CD4-positive, alpha-beta T cell treated with Interleukin-2 at 100 ng/mL for 4 hours (primary cell): ENCODE data around the gene KRTCAP2.

ENCODE experiments used
- DNase-seq: peaks from one replicate; pipeline ENCODE4 v3.0.0-alpha.2; 2020; ENCODE audit warnings: low spot score

The KRTCAP2 gene

GRCh38 chr1:155133799-155134281, 39.3 kb downstream of the KRTCAP2 start:
- DNase-seq = no peak

- DNase-seq = no peak
These were observed 41.2 kb downstream of the KRTCAP2 start for GRCh38 chr1:155131856-155132255.

- DNase-seq = no peak
These were observed 41.8 kb downstream of the KRTCAP2 start for GRCh38 chr1:155131285-155131684.

- no peak for DNase-seq
These were observed 42.7 kb downstream of the KRTCAP2 start for GRCh38 chr1:155130272-155131006.

GRCh38 chr1:155128755-155129473, 44.2 kb downstream of the KRTCAP2 start:
- no peak for DNase-seq

GRCh38 chr1:155127967-155128754, 44.9 kb downstream of the KRTCAP2 start:
- no peak for DNase-seq

- DNase-seq = peak; percentile 27
These were observed 45.8 kb downstream of the KRTCAP2 start, which contains the start of gene EFNA1 for GRCh38 chr1:155127105-155127966. TSS of gene EFNA1 (plus strand) at chr1:155127876. CDS start at chr1:155127978, 102 bp downstream.

GRCh38 chr1:155126556-155127104, 46.5 kb downstream of the KRTCAP2 start:
- DNase-seq = peak; percentile 43

GRCh38 chr1:155125946-155126555, 47.1 kb downstream of the KRTCAP2 start:
- DNase-seq = no peak

- no peak for DNase-seq
These were observed 47.6 kb downstream of the KRTCAP2 start for GRCh38 chr1:155125511-155125945.

GRCh38 chr1:155124503-155125463, 48.3 kb downstream of the KRTCAP2 start:
- no peak for DNase-seq

GRCh38 chr1:155123801-155124200, 49.3 kb downstream of the KRTCAP2 start:
- no peak for DNase-seq

GRCh38 chr1:155122308-155122707, 50.8 kb downstream of the KRTCAP2 start:
- DNase-seq = no peak

- DNase-seq = no peak
These were observed 51.9 kb downstream of the KRTCAP2 start for GRCh38 chr1:155121249-155121648.

- no peak for DNase-seq
These were observed 52.9 kb downstream of the KRTCAP2 start for GRCh38 chr1:155120253-155120652.
